Suppressor macrophage treated with lipopolysaccharide for 4 hours (primary cell): ENCODE results near the gene P4HA2.
A peak's percentile ranks its signal among the peaks of the same experiment; 100 is the strongest.

Source experiments
- DNase-seq: peaks from one replicate; pipeline ENCODE4 v3.0.0-alpha.2; 2020

P4HA2 gene

DNA sequence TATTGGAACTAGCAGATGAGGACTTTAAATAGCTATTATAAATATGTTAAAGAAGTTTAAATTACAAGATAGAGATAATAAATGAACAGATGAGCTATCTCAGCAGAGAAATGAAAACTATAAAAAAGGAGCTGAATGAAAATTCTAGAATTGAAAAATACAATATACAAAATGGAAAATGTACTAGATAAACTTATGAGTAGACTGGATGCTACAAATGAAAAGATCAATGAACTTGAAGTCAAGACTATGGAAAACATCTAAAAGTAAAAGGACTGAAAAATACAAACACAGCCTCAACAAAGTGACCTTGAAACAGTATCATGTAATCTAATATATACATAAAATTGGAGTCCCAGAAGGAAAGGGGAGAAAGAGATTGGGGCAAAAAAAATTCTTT, 19.2 kb upstream of the P4HA2 start:
- DNase-seq: no peak

DNA sequence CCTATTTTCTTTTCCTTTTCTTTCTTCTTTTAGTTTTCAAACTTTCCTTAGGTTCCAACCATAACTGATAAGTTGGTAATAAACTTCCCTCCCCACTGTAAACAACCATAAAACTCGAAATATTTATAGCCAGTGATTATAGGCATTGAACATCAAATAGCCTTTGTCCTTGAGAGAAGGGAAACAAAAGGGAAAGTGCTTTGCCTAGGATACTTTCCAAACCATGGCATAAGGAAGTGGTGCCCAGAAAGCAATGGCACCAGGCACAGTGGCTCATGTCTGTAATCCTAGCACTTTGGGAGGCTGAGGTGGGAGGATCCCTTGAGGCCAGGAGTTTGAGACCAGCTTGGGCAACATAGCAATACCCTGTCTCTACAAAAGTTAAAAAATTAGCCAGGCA, 17.9 kb upstream of the P4HA2 start:
- DNase-seq: no peak

DNA sequence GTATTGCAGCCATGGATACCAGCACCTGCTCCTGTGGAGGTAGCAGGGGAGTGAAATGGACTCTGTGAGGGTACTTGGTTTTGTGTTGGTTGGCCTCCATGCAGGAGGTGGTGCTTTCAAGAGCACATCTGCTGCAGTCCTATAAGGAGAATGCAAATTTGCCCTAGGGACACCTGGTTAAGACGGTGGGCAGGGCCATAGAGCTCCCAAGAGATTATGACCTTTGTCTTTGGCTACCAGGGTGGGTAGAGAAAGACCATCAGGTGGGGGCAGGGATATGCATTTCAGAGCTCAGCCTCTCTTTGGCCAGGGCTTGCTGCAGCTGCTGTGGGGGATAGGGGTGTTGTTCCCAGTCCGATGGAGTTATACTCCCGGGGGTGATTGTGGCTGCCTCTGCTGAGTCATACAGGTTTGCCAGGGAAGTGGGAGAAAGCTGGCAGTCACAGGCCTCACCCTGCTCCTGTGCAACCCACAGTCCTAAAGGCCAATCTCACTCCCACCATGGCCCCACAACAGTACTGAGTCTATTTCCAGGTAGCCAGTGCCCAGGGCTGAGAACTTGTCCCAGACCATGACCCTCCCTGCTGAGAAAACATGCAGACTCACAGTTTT, 15.8 kb upstream of the P4HA2 start:
- DNase-seq: no peak

DNA sequence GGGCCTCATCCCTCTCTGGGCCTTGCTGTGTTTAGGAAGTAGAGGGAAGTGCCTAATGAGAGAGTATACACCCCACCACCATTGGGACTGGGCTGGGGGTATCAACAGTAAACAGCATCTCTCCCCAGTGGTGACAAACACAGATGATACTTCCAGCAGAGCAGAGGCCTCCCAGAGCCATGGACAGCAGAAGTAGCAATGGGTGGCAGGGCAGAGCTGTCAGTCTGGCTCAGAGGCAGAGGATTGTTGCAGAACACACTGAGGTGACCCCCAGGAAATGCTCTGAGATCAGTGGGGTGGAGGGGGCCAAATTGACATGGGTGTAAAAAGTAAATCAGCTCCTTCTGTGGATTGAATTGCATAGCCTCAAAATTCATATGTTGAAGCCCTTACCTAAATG, 12.1 kb upstream of the P4HA2 start:
- DNase-seq: no peak

DNA sequence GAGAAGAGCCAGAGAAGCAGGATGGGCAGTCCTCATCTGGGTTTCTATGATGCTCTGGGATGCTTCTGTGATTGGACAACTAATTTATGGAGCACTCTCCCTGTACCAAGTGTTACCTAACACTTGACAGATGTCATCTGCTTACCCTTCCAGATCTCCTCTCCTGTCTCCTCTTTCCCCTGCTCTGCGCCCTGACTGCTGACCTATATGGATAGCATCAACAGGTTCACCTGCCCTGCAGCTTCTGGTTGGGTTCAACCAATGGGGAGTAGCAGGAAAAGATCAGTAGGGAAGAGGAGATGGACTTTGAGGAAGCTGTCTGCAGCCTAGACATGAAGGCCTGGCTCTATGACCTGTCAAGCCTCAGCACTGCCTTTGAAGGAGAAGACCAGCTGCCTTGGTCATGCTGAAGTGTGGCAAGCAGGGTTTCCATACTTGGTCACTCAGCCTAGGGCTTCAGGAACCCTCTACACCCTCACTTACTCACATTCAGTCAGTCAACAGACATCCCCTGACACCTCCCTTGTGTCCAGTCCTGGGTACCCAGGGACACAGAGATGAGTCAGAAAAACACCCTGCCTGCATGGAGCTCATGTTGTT, 11.3 kb upstream of the P4HA2 start:
- peak; percentile 12 for DNase-seq

DNA sequence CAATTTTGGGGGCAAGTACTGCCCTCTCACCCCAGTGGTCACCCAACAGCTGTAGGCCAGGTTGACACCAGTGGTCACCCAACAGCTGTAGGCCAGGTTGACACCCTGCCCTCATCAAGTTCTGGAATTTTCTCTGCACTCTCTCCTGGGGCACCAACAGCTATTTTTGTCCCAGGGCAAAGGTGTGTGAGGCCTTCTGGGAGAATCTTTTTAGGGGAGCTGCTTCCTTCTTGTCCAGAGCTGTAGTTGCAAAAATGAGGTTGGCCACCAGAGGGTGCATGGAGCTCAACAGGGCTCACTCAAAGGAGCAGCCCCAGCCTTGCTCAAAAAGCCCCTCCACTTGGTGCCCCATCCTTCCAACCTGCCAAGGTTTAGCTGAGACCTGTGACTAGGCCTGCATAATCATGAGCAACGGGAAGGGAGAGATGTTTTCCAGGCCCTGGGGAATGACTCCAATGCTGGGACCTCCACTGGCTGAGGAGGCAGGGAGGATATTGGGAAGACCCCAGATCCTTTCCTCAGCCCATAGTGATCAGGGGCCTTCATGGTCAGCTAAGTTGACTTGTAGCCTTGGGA, 10.6 kb upstream of the P4HA2 start:
- DNase-seq: peak; percentile 78

DNA sequence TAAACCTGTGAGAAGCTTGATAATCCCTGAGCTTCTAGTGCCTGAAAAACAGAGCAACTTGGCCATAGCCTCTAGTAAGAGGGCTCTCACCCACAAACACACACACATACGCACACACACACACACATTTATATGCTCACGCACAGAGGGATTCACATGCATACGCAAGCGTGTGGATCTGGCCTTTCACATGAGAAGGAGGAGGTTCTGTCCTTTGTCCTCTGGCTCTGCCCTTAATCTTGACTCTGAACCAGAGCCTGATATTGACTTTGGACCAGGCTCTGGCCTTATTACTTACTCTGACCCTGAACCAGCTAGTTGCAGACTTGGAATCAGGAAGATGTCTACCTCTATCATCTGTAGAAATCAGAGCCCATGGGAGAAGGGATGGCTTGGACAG, 10.0 kb upstream of the P4HA2 start:
- no peak for DNase-seq

DNA sequence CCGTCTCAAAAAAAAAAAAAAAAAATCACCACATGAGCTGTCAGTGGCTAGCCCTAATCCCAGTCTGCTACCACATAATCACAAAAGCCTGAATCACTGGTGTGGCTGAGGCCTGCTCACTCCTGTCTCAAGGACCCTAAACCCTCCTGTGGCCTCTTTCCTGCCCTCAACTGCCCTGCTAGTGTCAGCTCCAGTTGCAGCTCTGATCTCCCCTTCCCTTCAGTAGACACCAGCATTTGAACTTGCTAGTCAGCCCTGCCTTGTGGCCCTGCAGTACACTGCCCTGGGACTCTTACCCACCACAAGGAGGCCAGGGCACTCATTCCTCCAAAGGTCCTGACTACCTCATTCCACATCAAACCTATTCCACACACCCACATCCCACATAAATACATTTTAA, 9.5 kb upstream of the P4HA2 start:
- no peak for DNase-seq

DNA sequence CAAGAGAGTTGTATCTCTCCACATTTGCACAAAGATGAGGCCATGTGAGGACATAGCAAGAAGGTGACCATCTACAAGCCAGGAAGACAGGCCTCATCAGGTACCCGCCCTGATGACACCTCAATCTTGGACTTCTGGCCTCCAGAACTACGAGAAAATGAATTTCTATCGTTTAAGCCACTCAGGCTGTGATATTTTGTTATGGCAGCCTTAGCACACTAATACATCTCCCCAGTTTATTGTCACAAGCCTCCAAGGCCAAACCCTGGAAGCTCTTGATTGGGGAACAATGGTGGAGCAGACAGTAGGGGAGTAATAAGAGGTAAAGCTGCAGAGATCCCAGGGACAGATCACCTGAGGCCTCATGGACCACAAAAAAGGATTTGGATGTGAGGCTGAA, 7.7 kb upstream of the P4HA2 start:
- no peak for DNase-seq

DNA sequence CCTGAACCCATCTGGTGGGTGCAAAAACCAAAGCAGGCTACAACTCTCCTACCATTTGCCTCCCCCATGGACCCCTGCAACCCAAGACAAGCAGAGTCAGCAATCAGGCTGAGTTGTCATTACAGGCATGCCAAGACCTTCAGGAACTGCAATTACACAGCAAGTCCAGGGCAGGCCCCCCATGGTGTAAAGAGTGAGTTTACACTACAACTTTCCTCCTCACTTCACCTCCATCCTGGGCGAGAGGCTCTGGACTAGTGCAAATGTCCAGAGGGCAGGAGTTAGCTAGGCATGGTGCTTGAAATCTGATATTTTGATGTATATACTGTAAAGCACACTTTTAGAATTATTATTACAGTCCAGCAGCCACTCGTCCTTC, 7.0 kb upstream of the P4HA2 start:
- DNase-seq: no peak

DNA sequence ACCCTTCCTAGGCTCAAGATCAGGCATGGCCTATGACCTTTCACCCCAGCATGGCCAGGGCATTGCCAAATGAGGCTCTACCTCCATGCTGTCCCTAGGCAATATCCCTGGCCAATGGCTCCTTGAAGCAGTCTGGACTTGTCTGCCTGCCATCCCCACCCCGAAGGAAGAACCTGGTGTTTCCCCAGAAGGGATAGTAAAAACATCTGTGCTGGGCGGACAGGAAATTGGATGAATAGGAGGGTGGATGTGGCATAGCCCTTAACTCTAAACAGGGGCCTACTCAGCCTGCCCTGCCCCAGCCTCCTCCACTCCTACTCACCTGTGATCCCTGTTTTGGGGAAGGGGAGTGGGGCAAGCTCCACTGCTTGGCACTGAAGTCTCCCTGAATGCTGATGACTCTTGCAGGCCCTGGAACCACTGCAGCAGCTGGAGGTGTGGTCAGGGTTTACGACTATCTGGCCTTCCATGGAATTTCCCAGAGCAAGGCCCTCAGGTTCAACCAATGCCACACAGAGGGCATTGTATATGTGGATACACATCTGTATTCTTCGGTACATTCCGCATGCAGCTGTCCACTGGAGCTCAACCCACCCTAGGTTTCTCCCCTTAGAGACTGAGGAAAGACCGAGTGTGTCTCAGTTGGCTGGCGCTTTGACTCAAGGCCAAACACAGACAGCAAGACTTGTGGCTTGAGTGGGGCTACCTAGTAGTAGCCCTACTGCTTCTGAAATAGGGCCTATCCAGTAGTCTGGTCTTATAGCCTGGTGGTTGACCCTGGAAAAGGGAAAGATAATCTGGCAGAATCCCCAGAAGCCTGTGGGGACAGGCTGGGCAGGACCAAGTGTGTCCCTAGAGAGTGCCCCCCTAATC, 6.4 kb upstream of the P4HA2 start:
- no peak for DNase-seq

DNA sequence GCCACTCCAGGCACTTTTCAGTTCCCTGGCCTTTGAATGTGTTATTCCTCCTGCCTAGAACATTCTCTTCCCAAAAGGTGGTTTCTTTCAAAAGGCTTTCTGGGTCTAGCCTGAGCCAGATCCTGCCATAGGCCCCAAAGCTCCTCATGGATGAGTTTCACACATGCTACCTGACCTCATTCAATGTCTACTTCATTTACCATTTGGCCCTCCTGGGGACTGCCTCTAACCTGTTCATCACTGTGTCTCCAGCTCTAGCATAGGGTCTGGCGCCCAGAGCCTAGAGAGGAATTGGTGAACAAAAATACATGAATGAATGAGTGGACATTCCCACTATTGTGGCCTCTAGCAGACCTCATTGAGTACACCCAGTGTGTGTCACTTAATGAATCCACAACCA, 5.4 kb upstream of the P4HA2 start:
- DNase-seq: no peak

DNA sequence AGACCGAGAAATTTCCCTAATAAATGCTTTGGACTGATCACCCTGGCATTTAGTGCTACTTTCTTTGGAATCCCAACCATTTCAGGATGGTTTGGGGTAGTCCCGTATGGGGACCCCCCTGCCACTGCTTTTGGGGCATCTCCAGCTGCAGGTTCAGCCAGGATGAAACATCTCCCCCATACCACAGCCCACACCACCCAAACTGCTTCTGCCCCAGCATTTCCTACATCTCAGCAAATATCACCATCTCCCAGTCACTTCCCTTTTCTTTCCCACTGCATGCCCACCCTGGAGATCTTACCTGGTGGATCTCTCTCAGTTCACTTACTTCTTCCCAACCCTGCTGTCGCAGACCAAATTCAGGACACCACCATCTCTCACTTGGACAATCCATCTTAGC, 4.8 kb upstream of the P4HA2 start:
- no peak for DNase-seq

DNA sequence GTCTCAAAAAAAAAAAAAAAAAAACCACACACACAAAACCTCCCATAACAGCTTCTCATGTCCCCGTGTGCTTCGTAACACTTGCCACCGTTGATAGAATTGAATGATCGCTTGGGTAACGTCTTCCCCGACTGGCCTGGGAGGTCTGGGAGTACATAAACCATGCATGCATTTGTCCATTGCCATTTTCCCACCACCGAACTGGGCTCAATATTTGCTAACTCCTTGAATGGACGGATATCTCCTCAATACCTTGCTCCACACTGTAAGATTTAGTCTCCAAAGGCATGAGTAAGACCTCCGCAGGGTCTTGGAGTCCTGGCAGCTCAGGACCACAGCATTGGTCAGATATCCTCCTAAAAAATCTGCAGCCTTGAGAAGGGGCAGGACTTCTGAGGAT, 3.2 kb upstream of the P4HA2 start:
- no peak for DNase-seq

DNA sequence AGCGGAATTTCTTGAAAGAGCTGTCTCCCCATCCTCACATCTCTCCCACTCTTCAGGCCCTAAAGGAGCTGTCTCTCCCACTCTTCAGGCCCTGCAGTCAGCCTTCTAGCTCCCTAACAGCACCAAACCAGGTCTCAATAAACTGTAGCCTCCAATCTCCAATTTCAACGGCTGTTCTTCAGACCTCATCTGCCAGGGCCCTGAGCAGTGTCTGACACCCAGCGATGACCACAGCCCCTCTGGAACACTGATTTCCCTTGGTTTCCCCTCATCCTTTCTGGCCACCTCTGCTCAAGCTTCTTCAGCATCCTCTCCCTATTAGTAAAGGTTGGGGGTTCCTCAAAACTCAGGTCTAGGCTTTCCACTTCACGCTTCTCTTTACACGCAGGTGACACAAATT, 1.6 kb upstream of the P4HA2 start:
- DNase-seq: no peak

DNA sequence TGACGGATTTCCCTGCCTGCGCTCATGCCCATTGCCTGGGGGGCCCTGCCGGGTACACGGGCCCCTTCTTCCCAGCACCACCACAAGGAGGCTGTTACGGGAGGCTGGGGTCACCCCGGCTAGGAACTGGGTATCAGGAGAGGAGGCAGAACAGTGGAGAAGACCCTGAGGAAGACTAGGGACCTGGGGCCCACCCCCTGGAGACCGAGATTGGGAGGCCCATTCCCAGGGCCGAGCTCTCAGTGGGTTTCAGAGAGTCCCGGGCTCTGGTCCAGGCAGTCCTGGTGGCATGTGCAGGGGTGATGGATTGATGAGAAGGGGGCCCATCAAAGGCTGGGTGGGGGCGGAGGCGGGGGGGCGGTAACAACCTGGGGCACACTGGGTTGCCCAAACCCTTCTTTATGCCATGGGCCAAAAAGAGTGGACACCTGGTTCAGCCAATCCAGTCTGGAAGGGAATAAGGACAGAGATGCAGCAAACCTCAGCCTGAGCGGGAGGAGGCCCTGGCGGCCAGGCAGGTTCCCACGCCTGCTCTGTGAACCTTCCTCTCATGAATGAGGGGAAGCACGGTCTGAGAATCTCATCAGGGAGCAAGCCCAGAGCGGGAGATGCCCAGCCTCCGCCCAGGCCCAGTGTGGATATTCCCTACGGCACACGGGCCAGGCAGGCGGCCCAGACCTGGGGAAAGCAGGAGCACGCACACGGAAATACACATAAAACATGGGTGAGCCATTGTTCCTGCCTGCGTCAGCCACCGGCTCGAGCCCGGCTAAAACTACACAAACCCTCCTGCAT, 785 bp upstream of the P4HA2 start:
- no peak for DNase-seq

DNA sequence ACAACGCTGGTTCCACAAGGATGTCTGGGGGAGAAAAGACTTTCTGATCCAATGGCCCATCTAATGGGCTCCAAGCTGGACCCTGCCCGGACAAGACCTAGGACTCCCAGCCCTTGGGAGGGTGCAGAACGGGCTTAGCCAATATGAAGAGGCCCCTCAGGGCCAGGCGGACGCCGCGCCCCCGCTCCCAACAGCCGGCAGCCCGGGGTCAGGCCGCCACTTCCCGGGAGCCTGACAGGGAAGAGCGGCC, 493 bp downstream of the P4HA2 start:
- no peak for DNase-seq

DNA sequence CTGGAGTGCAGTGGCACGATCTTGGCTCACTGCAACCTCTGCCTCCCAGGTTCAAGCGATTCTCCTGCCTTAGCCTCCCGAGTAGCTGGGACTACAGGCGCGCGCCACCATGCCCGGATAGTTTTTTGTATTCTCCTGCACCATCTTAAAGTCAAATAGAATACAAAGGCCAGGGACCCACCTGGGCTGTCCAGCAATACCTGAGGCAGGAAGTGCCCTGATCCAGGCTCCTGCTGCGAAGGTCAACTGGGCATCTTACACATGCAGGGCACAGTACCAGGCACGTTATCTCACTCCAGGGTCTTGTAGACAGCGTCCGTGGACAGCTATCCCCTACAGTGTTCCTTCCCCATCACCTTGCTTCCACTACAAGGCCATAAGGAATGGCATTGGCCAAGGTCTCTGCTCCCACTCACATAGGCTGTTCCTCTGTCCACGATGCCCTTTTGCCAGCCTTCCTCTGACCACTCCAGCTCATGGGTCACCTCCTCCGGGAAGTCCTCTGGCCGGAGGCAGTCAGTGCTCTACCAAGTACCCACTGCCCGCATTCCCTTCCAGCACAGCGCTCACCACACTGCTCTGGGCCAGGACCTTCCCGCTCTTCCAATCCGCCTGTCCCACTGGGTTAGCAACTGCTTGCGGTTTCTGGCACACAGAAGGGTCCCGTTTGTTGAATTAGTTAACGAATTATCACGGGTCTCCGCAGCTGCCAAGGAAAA, 978 bp downstream of the P4HA2 start:
- DNase-seq: no peak

DNA sequence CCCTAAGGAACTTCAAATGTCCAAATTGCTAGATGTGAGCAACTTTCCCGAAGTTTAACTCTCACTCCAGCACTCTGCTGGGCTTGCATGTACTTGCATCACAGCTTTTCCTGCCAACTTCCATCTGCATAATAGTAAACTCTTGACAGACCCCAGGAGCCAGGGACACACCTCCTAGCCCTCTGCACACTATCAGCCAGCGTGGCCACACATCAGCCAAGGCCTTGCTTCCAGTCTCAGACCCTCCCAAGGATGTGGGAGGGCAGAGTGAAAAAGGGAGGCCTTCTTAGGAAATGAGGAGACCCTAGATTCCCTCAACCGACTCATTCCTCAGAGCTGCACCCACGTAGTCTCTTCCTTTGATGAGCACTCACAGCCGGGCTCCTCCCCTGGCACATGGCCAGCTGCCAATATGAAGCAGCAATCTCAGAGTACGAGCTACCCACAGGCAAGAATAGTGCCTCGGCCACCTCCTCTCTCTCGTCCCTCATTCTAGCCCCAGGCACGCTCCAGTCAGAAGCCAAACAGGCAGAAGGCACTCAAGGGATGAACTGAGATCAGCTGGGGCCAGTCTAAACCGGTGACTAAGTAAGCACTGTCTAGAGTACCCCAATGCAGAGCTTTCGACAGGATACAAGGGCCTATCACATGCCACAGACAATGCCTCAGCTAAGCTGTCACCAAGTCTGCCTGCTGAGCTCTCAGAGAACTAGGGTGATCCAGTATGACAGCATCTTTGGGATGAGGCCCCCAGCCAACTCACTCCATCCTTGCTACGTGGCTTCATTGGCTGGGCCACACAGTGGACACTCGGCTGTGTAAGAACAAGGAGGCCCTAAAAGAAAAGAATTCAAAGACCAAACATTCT, 2.3 kb downstream of the P4HA2 start:
- DNase-seq: peak; percentile 36

DNA sequence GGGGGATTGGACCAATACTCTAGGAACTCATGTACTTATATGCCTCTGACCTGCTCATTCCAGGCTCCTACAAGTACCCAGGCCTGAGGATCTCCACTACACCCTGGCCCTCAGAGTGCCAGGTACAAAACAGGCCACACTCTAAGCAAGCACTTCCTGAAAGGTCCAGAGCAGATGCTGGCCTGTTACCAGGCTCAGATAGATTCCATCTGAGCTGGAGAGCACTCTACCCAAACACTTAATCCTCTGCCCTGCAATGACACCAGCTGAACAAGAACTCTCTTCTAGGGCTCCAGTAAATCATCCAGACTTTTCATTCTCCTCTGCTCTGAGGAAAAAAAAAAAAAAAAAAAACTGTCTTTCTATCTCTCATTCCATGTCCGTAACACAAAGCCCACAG, 2.9 kb downstream of the P4HA2 start:
- DNase-seq: no peak

DNA sequence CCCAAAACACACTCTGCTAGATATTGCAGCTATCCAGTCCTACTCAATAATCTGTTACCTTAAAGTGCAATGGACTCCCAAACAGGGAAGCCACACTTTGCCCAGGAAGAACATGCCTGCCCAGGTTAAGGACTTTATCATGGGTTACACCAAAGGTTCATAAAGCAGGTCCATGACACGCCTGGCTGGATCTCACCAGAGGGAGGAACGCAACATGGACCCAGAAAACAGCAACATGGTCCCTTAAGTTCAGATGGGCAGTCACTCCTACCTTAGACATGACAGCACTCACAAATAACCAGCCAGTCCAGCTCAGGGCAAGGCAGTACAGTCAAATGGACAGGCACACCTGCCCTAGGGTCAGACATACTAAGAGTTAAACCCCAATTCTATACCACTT, 3.8 kb downstream of the P4HA2 start:
- no peak for DNase-seq

DNA sequence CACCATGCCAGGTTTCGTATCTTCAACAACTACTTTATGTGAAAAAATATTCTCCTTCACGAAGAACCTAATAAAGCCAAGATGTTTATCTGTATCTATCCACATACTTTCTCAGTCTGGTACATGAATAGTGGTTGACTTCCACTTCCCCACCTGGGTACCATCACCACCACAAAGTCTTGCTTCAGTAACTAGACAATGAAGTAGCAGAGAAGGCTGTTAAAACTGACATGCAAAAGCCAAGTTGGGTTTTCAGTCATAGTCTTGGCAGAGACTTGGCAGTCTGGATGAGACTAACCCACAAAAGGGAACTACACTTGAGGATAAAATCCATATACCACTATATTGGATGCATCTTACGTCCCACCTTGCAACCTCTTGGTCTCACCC, 5.0 kb downstream of the P4HA2 start:
- no peak for DNase-seq
